ENCODE data around the gene PRICKLE3. TPM values are rescaled to one million over a fixed set of nuclear protein-coding genes. Genes with fewer than 3 reads are reported as not detected.

The PRICKLE3 gene
- total RNA-seq (10 to 100 TPM; 10.0 to 16.3 TPM), polyA plus RNA-seq (10 to 100 TPM in 1 of 2 donors, 1 to 10 TPM in 1; 7.6 to 12.7 TPM)
- long read RNA-seq, donor 1, partial matches to known transcripts, result 0 of 2 reads
- long read RNA-seq, donor 1, other reads (novel, unspliced or antisense), result 0 of 2 reads
- long read RNA-seq, donor 2, partial matches to known transcripts, result 0 of 1 reads
- long read RNA-seq, donor 2, other reads (novel, unspliced or antisense), result 0 of 1 reads
- long read RNA-seq, donor 3, result 0 reads
- long read RNA-seq, donor 4, partial matches to known transcripts, result 0 of 1 reads
- long read RNA-seq, donor 4, other reads (novel, unspliced or antisense), result 0 of 1 reads
- long read RNA-seq, donor 5, partial matches to known transcripts, result 0 of 2 reads
- long read RNA-seq, donor 5, other reads (novel, unspliced or antisense), result 0 of 2 reads

- TF ChIP-seq CTCF (IDR thresholded peaks at IDR 0.05; ENCODE audit: control extremely low read depth, extremely low read depth), result peak; percentile 39
- Histone ChIP-seq H3K9ac (ENCODE audit: insufficient read depth in 1 of 2, low read length in 2 of 2) (no peak within 1 kb of the TSS), H3K27ac (ENCODE audit: low read depth in 1 of 2, low read length in 1 of 2) (peak within 1 kb of the TSS; percentile 76 to 90), H3K9me3 (ENCODE audit: control insufficient read depth in 4 of 4, insufficient read depth in 3 of 4, low read length in 3 of 4) (peaks cover 0 to 2% (median 0%) of the 10 kb centered on the region in 4 donors), H3K27me3 (ENCODE audit: control insufficient read depth in 3 of 3, insufficient read depth in 3 of 3, low read length in 2 of 3) (no peaks in the 10 kb centered on the region), H3K4me1 (ENCODE audit: control insufficient read depth in 5 of 5, insufficient read depth in 5 of 5, low read length in 5 of 5) (peaks cover 0 to 6% (median 0%) of the 10 kb centered on the region in 5 donors), H3K36me3 (ENCODE audit: control insufficient read depth in 4 of 4, insufficient read depth in 4 of 4, low read length in 4 of 4) (peaks cover 0 to 5% (median 0%) of the 10 kb centered on the region in 4 donors), H3K4me3 (peak within 1 kb of the TSS; percentile 56)
- peak; percentile 54 to 73 (median 72) for DNase-seq
- WGBS, 2 donors, result 30 to 44% methylated on average over 11 to 62 of the region's 62 CpGs
- peak; percentile 22 for ATAC-seq (ENCODE audit: insufficient read depth, low FRiP score)
Measured at GRCh38 chrX:49186125-49187027, at the start of gene PRICKLE3. TSS of gene PRICKLE3 (minus strand) at chrX:49186373. CDS start at chrX:49186297, 76 bp downstream.

- Histone ChIP-seq H3K4me1 (ENCODE audit: control insufficient read depth in 5 of 5, insufficient read depth in 5 of 5, low read length in 5 of 5) (peaks cover 0 to 3% (median 0%) of the 10 kb centered on the region in 5 donors), H3K9me3 (ENCODE audit: control insufficient read depth in 4 of 4, insufficient read depth in 3 of 4, low read length in 3 of 4) (no peaks in the 10 kb centered on the region), H3K27me3 (ENCODE audit: control insufficient read depth in 3 of 3, insufficient read depth in 3 of 3, low read length in 2 of 3) (no peaks in the 10 kb centered on the region), H3K9ac (ENCODE audit: insufficient read depth in 1 of 2, low read length in 2 of 2) (no peak overlapping the region), H3K36me3 (ENCODE audit: control insufficient read depth in 4 of 4, insufficient read depth in 4 of 4, low read length in 4 of 4) (no peaks in the 10 kb centered on the region), H3K27ac (ENCODE audit: low read depth in 1 of 2, low read length in 1 of 2) (no peak overlapping the region), H3K4me3 (no peak overlapping the region)
- no peak for TF ChIP-seq CTCF (IDR thresholded peaks at IDR 0.05; ENCODE audit: control extremely low read depth, extremely low read depth)
- DNase-seq (no peak), ATAC-seq (ENCODE audit: insufficient read depth, low FRiP score) (no peak)
- 62 to 85% methylated on average over 23 to 56 of the region's 56 CpGs for WGBS, 2 donors
Measured at GRCh38 chrX:49233887-49234555, 47.8 kb upstream of the PRICKLE3 start.

- no peak for ATAC-seq (ENCODE audit: insufficient read depth, low FRiP score)
- H3K27me3 ChIP-seq (ENCODE audit: control insufficient read depth in 3 of 3, insufficient read depth in 3 of 3, low read length in 2 of 3), result no peaks in the 10 kb centered on the region
- TF ChIP-seq CTCF (IDR thresholded peaks at IDR 0.05; ENCODE audit: control extremely low read depth, extremely low read depth), result no peak
- H3K4me1 ChIP-seq (ENCODE audit: control insufficient read depth in 5 of 5, insufficient read depth in 5 of 5, low read length in 5 of 5), result no peaks in the 10 kb centered on the region
- no peak for DNase-seq
- peaks cover 0 to 1% (median 0%) of the 10 kb centered on the region in 4 donors for H3K9me3 ChIP-seq (ENCODE audit: control insufficient read depth in 4 of 4, insufficient read depth in 3 of 4, low read length in 3 of 4)
- H3K27ac ChIP-seq (ENCODE audit: low read depth in 1 of 2, low read length in 1 of 2), result no peak within 1 kb of the TSS
- no peak within 1 kb of the TSS for H3K9ac ChIP-seq (ENCODE audit: insufficient read depth in 1 of 2, low read length in 2 of 2)
- no peak within 1 kb of the TSS for H3K4me3 ChIP-seq
- no peaks in the 10 kb centered on the region for H3K36me3 ChIP-seq (ENCODE audit: control insufficient read depth in 4 of 4, insufficient read depth in 4 of 4, low read length in 4 of 4)
- 77 to 86% methylated on average over 9 of the region's 9 CpGs for WGBS, 2 donors
Measured at GRCh38 chrX:49233176-49233575, 47.0 kb upstream of the PRICKLE3 start, which contains the start of gene CACNA1F. TSS of gene CACNA1F (minus strand) at chrX:49233340. CDS start at chrX:49233309, 31 bp downstream.

Data from lung (tissue), 16 donors.